ENCODE measurements around the gene RABGAP1. TPM values are rescaled to one million over a fixed set of nuclear protein-coding genes. Genes with fewer than 3 reads are reported as not detected.

RABGAP1 gene
- total RNA-seq, 1 donor from 2014 or later: 58.1 TPM

DNA sequence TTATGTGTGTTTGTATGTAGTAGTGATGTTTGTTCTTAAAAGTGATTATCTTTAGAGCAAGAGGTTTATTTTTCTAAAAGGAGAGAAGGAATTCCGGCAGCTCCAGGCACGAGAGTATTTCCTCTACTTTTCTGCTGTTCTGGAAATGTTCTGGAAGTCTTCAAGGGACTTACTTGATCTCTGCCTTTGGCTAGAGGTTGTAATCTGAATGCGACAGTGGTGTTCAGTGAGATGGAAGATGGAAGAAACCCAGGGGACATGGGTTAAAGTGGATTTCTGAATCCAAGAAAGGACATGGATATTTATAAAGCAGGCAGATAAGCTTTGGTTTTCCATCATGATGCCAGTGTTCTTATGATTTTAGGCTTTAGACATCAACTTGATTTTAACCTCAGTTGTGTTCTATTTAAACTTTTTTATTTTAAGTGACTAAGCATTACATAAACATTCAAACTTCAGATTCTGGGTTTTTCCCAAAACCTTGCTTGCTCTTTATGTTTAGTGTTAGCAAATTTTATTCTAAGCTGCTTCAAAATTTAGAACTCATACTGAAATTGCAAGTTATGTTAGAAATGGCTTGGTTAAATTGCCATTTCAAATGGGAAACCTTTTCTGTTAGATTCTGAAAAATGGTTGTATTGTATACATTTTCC is 96.2 kb downstream of the RABGAP1 start:
- no peak overlapping the region for H3K4me3 Mint-ChIP-seq
- H3K27ac Mint-ChIP-seq: no peak overlapping the region
- no peaks in the 10 kb centered on the region for H3K27me3 Mint-ChIP-seq
- intact Hi-C loops (cut with micrococcal nuclease): no loop called here
- peaks cover 35% of the 10 kb centered on the region for H3K36me3 Mint-ChIP-seq (ENCODE audit: low read depth)
- H3K9me3 Mint-ChIP-seq: no peaks in the 10 kb centered on the region
- ATAC-seq (ENCODE audit: low read depth): no peak
- TF ChIP-seq, protein P1, sequence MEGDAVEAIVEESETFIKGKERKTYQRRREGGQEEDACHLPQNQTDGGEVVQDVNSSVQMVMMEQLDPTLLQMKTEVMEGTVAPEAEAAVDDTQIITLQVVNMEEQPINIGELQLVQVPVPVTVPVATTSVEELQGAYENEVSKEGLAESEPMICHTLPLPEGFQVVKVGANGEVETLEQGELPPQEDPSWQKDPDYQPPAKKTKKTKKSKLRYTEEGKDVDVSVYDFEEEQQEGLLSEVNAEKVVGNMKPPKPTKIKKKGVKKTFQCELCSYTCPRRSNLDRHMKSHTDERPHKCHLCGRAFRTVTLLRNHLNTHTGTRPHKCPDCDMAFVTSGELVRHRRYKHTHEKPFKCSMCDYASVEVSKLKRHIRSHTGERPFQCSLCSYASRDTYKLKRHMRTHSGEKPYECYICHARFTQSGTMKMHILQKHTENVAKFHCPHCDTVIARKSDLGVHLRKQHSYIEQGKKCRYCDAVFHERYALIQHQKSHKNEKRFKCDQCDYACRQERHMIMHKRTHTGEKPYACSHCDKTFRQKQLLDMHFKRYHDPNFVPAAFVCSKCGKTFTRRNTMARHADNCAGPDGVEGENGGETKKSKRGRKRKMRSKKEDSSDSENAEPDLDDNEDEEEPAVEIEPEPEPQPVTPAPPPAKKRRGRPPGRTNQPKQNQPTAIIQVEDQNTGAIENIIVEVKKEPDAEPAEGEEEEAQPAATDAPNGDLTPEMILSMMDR (IDR thresholded peaks at IDR 0.05): no peak
- no peak for DNase-seq
- ChIA-PET CTCF (no interaction called here), POLR2A (no interaction called here)
- peaks cover 23% of the 10 kb centered on the region for H3K4me1 Mint-ChIP-seq

GRCh38 chr9:123039617-123040219 is 98.9 kb downstream of the RABGAP1 start:
- Mint-ChIP-seq H3K27me3 (no peaks in the 10 kb centered on the region), H3K36me3 (ENCODE audit: low read depth) (peaks cover 49% of the 10 kb centered on the region), H3K4me3 (no peak overlapping the region), H3K9me3 (peaks cover 5% of the 10 kb centered on the region), H3K27ac (no peak overlapping the region), H3K4me1 (peaks cover 4% of the 10 kb centered on the region)
- CTCF ChIA-PET: interaction anchor here (1.1 kb wide), 1 partner anchor 310 kb away, joined by 3 read pairs; no protein-coding TSS in a partner anchor
- TF ChIP-seq, protein P1 (IDR thresholded peaks at IDR 0.05): no peak
- intact Hi-C loops (cut with micrococcal nuclease): no loop called here
- DNase-seq: no peak
- ATAC-seq (ENCODE audit: low read depth): no peak
- POLR2A ChIA-PET: no interaction called here

GRCh38 chr9:123040801-123041200 is 100.0 kb downstream of the RABGAP1 start:
- Mint-ChIP-seq H3K4me1 (no peaks in the 10 kb centered on the region), H3K27me3 (no peaks in the 10 kb centered on the region), H3K4me3 (no peak overlapping the region), H3K9me3 (peaks cover 5% of the 10 kb centered on the region), H3K27ac (no peak overlapping the region), H3K36me3 (ENCODE audit: low read depth) (peaks cover 42% of the 10 kb centered on the region)
- TF ChIP-seq, protein P1 (IDR thresholded peaks at IDR 0.05): no peak
- ATAC-seq (ENCODE audit: low read depth) (no peak), DNase-seq (no peak)
- POLR2A ChIA-PET: interaction anchor here (0.6 kb wide), 1 partner anchor 141 kb away, joined by 10 read pairs; no protein-coding TSS in a partner anchor
- intact Hi-C loops (cut with micrococcal nuclease): no loop called here
- CTCF ChIA-PET: no interaction called here

- TF ChIP-seq, protein P1 (IDR thresholded peaks at IDR 0.05): no peak
- POLR2A ChIA-PET: no interaction called here
- H3K4me1 Mint-ChIP-seq: no peaks in the 10 kb centered on the region
Measured at GRCh38 chr9:123041489-123041888, 100.7 kb downstream of the RABGAP1 start.

GRCh38 chr9:123043081-123043939 is 102.5 kb downstream of the RABGAP1 start:
- peaks cover 5% of the 10 kb centered on the region for H3K9me3 Mint-ChIP-seq
- DNase-seq (no peak), ATAC-seq (ENCODE audit: low read depth) (no peak)
- H3K36me3 Mint-ChIP-seq (ENCODE audit: low read depth): peaks cover 33% of the 10 kb centered on the region
- intact Hi-C loops (cut with micrococcal nuclease): no loop called here
- H3K27me3 Mint-ChIP-seq: no peaks in the 10 kb centered on the region
- TF ChIP-seq, protein P1 (IDR thresholded peaks at IDR 0.05): no peak
- ChIA-PET POLR2A (interaction anchor here (0.5 kb wide), 1 partner anchor 875 kb away, joined by 4 read pairs; no protein-coding TSS in a partner anchor), CTCF (no interaction called here)
- no peaks in the 10 kb centered on the region for H3K4me1 Mint-ChIP-seq
- no peak overlapping the region for H3K27ac Mint-ChIP-seq
- H3K4me3 Mint-ChIP-seq: no peak overlapping the region

More at GRCh38 chr9:123041489-123041888, 100.7 kb downstream of the RABGAP1 start:
- Mint-ChIP-seq H3K4me3 (no peak overlapping the region), H3K27ac (no peak overlapping the region), H3K36me3 (ENCODE audit: low read depth) (peaks cover 39% of the 10 kb centered on the region), H3K9me3 (peaks cover 5% of the 10 kb centered on the region), H3K27me3 (no peaks in the 10 kb centered on the region)
- ATAC-seq (ENCODE audit: low read depth) (no peak), DNase-seq (no peak)
- intact Hi-C loops (cut with micrococcal nuclease): no loop called here
- CTCF ChIA-PET: no interaction called here
